ENCODE measurements around the gene C16orf95.
"Not testable (repeated sequence)": the region's sequence is repeated elsewhere in the genome, so short reads cannot be mapped to it uniquely, and the experiment has no call there.

Gene C16orf95, protein sequence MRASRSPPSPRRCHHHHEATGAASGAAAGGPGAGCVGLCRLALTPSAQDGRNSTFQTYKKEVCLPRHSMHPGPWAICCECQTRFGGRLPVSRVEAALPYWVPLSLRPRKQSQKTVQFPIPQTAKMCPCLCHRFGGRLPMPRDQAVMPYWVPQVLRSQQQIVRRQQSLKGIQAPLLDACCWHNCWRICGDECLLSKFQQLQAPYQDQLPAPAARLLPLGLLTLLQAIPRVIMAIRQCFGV

GRCh38 chr16:87316923-87317749, at the start of gene C16orf95:
Gene C16orf95 (minus strand): TSS chr16:87317392. CDS start chr16:87317242, 150 bp downstream.
- DNase-seq = peak; percentile 90 to 98 (median 95)

DNA sequence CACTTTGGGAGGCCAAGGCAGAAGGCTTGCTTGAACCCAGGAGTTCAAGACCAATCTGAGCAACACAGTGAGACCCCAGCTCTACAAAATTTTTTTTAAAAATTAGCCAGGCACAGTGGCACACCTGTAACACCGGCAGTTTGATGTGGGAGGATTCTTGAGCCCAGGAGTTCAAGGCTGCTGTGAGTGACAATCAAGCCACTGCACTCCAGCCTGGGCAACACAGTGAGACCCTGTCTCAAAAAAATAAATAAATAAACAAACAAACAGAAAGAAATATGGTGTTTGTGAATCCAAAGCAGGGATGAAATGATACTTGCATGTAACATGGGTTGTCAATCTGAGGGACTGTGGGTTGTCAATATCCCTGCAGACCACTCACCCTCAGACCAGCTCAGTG, 49.7 kb upstream of the C16orf95 start:
- no peak for DNase-seq

GRCh38 chr16:87366288-87366687, 49.1 kb upstream of the C16orf95 start:
- no peak for DNase-seq

GRCh38 chr16:87365021-87365713, 48.0 kb upstream of the C16orf95 start:
- no peak for DNase-seq

DNA sequence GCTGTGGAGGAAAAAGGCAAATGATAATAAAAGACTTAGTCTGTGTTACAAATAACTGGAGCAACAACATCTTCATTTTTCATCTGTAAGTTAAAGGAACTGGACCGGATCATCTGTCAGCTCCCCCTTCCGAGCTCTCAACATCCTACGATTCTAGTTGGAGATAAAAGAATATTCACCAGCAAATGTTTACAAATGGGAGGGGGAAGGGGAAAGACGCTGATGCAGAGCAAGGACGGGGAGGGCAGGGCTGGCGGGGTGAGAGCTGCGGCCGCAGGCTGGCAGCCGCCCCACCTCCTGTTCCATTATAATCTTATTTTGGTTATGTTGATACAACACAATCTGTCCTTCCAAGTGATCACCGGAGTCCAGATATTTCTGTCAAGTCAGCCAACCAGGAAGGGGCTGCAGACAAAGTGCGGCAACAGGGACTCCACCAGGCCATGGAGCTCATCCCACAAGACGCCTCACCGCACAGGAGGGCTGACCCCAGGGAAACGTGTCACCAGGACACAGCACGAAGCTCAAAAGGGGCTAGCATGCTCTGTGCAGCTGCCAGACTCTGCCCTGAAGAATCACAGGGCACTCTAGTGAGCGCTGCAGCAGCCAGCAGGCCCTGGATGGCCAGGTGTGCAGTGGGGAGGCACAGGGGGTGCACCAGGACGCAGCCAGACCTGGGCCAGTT, 46.7 kb upstream of the C16orf95 start:
- no peak for DNase-seq

- not testable (repeated sequence) for DNase-seq
Measured at GRCh38 chr16:87362828-87363559, 45.8 kb upstream of the C16orf95 start.

GRCh38 chr16:87361916-87362619, 44.9 kb upstream of the C16orf95 start:
- DNase-seq = no peak

GRCh38 chr16:87360862-87361610, 43.8 kb upstream of the C16orf95 start:
- no peak for DNase-seq

DNA sequence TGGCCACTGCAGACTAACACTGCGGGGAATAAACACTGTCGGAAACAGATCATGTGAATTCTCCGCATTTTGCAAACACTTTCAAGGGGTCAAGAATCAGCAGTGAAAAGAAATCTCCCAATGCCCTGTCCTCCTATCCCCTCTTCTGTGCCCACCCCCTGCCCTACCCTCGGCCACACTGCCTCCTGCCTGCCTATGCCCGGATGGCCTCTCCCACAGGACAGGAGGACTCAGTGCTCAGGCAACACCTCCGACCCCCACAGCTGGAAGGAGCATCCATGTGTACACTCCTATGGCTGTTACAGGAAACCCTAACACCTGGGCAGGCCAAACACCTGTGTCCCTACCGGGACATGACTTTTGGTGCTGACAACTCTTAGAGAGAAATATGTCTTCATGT, 41.9 kb upstream of the C16orf95 start:
- DNase-seq = no peak

DNA sequence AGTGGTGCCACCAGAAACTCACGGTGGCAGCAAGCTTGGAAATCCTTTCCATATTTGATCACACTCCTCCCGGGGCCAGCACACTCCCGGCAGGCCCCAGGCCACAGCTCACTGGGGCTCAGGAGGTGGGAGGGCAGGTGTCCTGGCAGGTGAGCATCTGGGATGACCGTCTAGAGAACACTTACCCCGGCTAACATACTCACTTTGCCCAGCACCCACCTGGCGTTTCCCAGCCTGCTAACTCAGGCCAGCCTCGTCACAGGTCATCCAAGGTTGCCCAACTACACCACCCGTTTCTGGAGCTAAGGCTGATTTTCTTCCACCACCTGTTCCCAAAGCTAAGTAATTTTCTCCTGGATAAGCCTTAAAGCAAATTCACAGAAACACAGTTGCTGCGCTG, 41.5 kb upstream of the C16orf95 start:
- no peak for DNase-seq

- DNase-seq = no peak
Measured at GRCh38 chr16:87358250-87358649, 41.1 kb upstream of the C16orf95 start.

- no peak for DNase-seq
Measured at GRCh38 chr16:87356491-87356853, 39.3 kb upstream of the C16orf95 start.

GRCh38 chr16:87353613-87354012, 36.4 kb upstream of the C16orf95 start:
- DNase-seq = no peak

DNA sequence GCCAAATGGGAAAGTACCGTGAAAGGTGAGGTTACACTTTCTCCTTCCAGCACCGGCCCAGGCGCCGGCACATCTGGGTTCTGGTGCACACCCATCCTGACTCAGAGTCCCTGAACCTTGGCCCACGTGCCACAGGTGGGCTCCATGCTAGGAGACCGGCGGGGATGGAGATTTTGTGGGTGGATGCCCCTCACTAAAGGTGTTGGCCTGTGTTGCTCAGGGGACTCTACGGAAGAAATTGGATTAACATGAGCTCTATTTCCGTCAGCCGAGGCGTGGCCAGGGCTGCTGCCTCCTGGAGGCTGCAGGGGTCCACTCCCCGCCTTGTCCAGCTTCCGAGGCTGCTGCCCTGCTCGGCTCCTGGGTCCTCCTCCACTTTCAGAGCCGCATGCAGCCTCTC, 35.6 kb upstream of the C16orf95 start:
- DNase-seq = no peak

GRCh38 chr16:87351320-87351698, 34.1 kb upstream of the C16orf95 start:
- no peak for DNase-seq

GRCh38 chr16:87350681-87351319, 33.6 kb upstream of the C16orf95 start:
- DNase-seq = no peak

- no peak for DNase-seq
Measured at GRCh38 chr16:87350031-87350430, 32.8 kb upstream of the C16orf95 start.

- no peak for DNase-seq
Measured at GRCh38 chr16:87348616-87349157, 31.5 kb upstream of the C16orf95 start.

DNA sequence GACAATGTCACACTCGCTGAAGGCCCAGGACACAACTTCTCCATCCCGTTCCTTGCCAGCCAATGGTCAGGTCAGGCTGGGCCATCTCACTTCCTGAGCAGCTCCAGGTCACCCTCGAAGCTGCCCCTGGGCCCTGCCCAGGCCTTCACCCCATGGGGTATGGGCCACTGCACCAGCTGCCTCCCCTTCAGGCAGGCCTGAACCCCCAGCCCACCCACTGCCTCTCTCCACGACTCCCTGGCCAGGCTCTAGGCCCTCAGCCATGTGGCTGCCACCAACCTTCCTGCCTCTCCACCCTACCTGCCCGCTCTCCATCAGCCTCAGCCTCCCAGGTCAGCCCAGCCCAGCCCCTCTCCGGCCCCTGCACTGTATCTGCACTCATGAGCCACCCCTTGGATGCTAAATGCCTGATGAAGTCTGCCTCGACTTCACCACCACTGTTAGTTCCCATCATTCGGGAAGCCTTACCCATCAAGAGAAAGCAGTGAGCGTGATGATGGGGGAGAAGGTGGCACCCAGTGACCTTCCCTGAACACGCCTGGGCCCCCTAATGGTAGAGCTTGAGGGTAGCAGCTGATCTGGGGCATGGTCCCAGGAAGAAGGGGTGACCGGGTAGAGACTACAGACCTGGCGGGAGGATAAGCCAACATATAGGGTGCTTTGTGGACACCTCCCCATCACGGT, 30.9 kb upstream of the C16orf95 start:
- no peak for DNase-seq
